HG02938 (cell line): ENCODE data around the gene PPM1F.
"Not testable (repeated sequence)": the region's sequence is repeated elsewhere in the genome, so short reads cannot be mapped to it uniquely, and the experiment has no call there.

Experiments used
- ATAC-seq: cut with Tn5 transposase; IDR thresholded peaks from one replicate; pipeline ENCODE4 v1.9.1; 2021; ENCODE audit warnings: mild to moderate bottlenecking, moderate library complexity; ENCODE audit not compliant: unreplicated experiment

PPM1F gene

GRCh38 chr22:21898354-21898896, 54.2 kb downstream of the PPM1F start:
- no peak for ATAC-seq

GRCh38 chr22:21896951-21897513, 55.6 kb downstream of the PPM1F start:
- ATAC-seq: no peak

GRCh38 chr22:21896275-21896674, 56.4 kb downstream of the PPM1F start:
- ATAC-seq: not testable (repeated sequence)

GRCh38 chr22:21894799-21895198, 57.8 kb downstream of the PPM1F start:
- no peak for ATAC-seq

GRCh38 chr22:21889251-21889990, 63.2 kb downstream of the PPM1F start:
- no peak for ATAC-seq

- no peak for ATAC-seq
These were observed 64.8 kb downstream of the PPM1F start for GRCh38 chr22:21887841-21888240.

GRCh38 chr22:21883930-21884329, 68.7 kb downstream of the PPM1F start:
- ATAC-seq: not testable (repeated sequence)

- not testable (repeated sequence) for ATAC-seq
These were observed 69.8 kb downstream of the PPM1F start for GRCh38 chr22:21882754-21883333.

GRCh38 chr22:21881841-21882753, 70.6 kb downstream of the PPM1F start:
- ATAC-seq: no peak

- no peak for ATAC-seq
These were observed 76.0 kb downstream of the PPM1F start for GRCh38 chr22:21876486-21877176.

GRCh38 chr22:21874953-21875352, 77.7 kb downstream of the PPM1F start:
- ATAC-seq: not testable (repeated sequence)

- no peak for ATAC-seq
These were observed 79.0 kb downstream of the PPM1F start for GRCh38 chr22:21873619-21874018.

GRCh38 chr22:21872741-21873140, 79.9 kb downstream of the PPM1F start:
- not testable (repeated sequence) for ATAC-seq
